ENCODE measurements around the gene HHIP.

The HHIP gene

GRCh38 chr4:144710526-144710912 is 64.6 kb downstream of the HHIP start:
- Mint-ChIP-seq H3K4me3 (no peak overlapping the region), H3K36me3 (ENCODE audit: low read depth) (no peaks in the 10 kb centered on the region), H3K9me3 (no peaks in the 10 kb centered on the region), H3K27ac (no peak overlapping the region), H3K4me1 (ENCODE audit: low read depth) (no peaks in the 10 kb centered on the region), H3K27me3 (no peaks in the 10 kb centered on the region)
- no peak for DNase-seq

- Mint-ChIP-seq H3K27me3 (no peaks in the 10 kb centered on the region), H3K4me1 (ENCODE audit: low read depth) (no peaks in the 10 kb centered on the region), H3K4me3 (no peak overlapping the region), H3K27ac (no peak overlapping the region), H3K9me3 (no peaks in the 10 kb centered on the region), H3K36me3 (ENCODE audit: low read depth) (no peaks in the 10 kb centered on the region)
- no peak for DNase-seq
Measured at GRCh38 chr4:144711700-144712456, 65.9 kb downstream of the HHIP start.

GRCh38 chr4:144712775-144713174 is 66.8 kb downstream of the HHIP start:
- no peaks in the 10 kb centered on the region for H3K4me1 Mint-ChIP-seq (ENCODE audit: low read depth)
- no peak for DNase-seq

GRCh38 chr4:144714166-144714565 is 68.2 kb downstream of the HHIP start:
- H3K36me3 Mint-ChIP-seq (ENCODE audit: low read depth): no peaks in the 10 kb centered on the region
- H3K27me3 Mint-ChIP-seq: no peaks in the 10 kb centered on the region
- no peaks in the 10 kb centered on the region for H3K4me1 Mint-ChIP-seq (ENCODE audit: low read depth)
- H3K4me3 Mint-ChIP-seq: no peak overlapping the region
- no peaks in the 10 kb centered on the region for H3K9me3 Mint-ChIP-seq
- H3K27ac Mint-ChIP-seq: no peak overlapping the region
- DNase-seq: no peak

More at GRCh38 chr4:144712775-144713174, 66.8 kb downstream of the HHIP start:
- Mint-ChIP-seq H3K36me3 (ENCODE audit: low read depth) (no peaks in the 10 kb centered on the region), H3K27ac (no peak overlapping the region), H3K4me3 (no peak overlapping the region), H3K9me3 (no peaks in the 10 kb centered on the region), H3K27me3 (no peaks in the 10 kb centered on the region)

GRCh38 chr4:144715230-144715629 is 69.3 kb downstream of the HHIP start:
- Mint-ChIP-seq H3K36me3 (ENCODE audit: low read depth) (no peaks in the 10 kb centered on the region), H3K9me3 (no peaks in the 10 kb centered on the region), H3K4me3 (no peak overlapping the region), H3K27me3 (no peaks in the 10 kb centered on the region), H3K27ac (no peak overlapping the region), H3K4me1 (ENCODE audit: low read depth) (no peaks in the 10 kb centered on the region)
- DNase-seq: no peak

GRCh38 chr4:144716778-144717177 is 70.8 kb downstream of the HHIP start:
- Mint-ChIP-seq H3K4me1 (ENCODE audit: low read depth) (no peaks in the 10 kb centered on the region), H3K27me3 (no peaks in the 10 kb centered on the region), H3K4me3 (no peak overlapping the region), H3K36me3 (ENCODE audit: low read depth) (no peaks in the 10 kb centered on the region), H3K9me3 (no peaks in the 10 kb centered on the region), H3K27ac (no peak overlapping the region)
- no peak for DNase-seq

- Mint-ChIP-seq H3K4me3 (no peak overlapping the region), H3K27ac (no peak overlapping the region), H3K9me3 (no peaks in the 10 kb centered on the region), H3K36me3 (ENCODE audit: low read depth) (no peaks in the 10 kb centered on the region), H3K27me3 (no peaks in the 10 kb centered on the region), H3K4me1 (ENCODE audit: low read depth) (no peaks in the 10 kb centered on the region)
- no peak for DNase-seq
Measured at GRCh38 chr4:144718958-144719512, 73.1 kb downstream of the HHIP start.

- no peaks in the 10 kb centered on the region for H3K27me3 Mint-ChIP-seq
- H3K4me1 Mint-ChIP-seq (ENCODE audit: low read depth): no peaks in the 10 kb centered on the region
- H3K9me3 Mint-ChIP-seq: no peaks in the 10 kb centered on the region
- H3K4me3 Mint-ChIP-seq: no peak overlapping the region
- no peaks in the 10 kb centered on the region for H3K36me3 Mint-ChIP-seq (ENCODE audit: low read depth)
- H3K27ac Mint-ChIP-seq: no peak overlapping the region
- DNase-seq: no peak
Measured at GRCh38 chr4:144720491-144720890, 74.5 kb downstream of the HHIP start.

GRCh38 chr4:144721994-144722393 is 76.0 kb downstream of the HHIP start:
- Mint-ChIP-seq H3K36me3 (ENCODE audit: low read depth) (no peaks in the 10 kb centered on the region), H3K4me3 (no peak overlapping the region), H3K9me3 (no peaks in the 10 kb centered on the region), H3K4me1 (ENCODE audit: low read depth) (no peaks in the 10 kb centered on the region), H3K27ac (no peak overlapping the region), H3K27me3 (no peaks in the 10 kb centered on the region)
- no peak for DNase-seq

GRCh38 chr4:144723471-144723870 is 77.5 kb downstream of the HHIP start:
- no peak overlapping the region for H3K27ac Mint-ChIP-seq
- H3K4me3 Mint-ChIP-seq: no peak overlapping the region
- DNase-seq: no peak
- H3K27me3 Mint-ChIP-seq: no peaks in the 10 kb centered on the region
- no peaks in the 10 kb centered on the region for H3K4me1 Mint-ChIP-seq (ENCODE audit: low read depth)
- no peaks in the 10 kb centered on the region for H3K36me3 Mint-ChIP-seq (ENCODE audit: low read depth)
- no peaks in the 10 kb centered on the region for H3K9me3 Mint-ChIP-seq

- H3K27me3 Mint-ChIP-seq: no peaks in the 10 kb centered on the region
- no peak for DNase-seq
- H3K36me3 Mint-ChIP-seq (ENCODE audit: low read depth): no peaks in the 10 kb centered on the region
- H3K4me3 Mint-ChIP-seq: no peak overlapping the region
- H3K4me1 Mint-ChIP-seq (ENCODE audit: low read depth): no peaks in the 10 kb centered on the region
- no peak overlapping the region for H3K27ac Mint-ChIP-seq
- H3K9me3 Mint-ChIP-seq: no peaks in the 10 kb centered on the region
Measured at GRCh38 chr4:144729175-144729574, 83.2 kb downstream of the HHIP start.

- Mint-ChIP-seq H3K4me1 (ENCODE audit: low read depth) (no peaks in the 10 kb centered on the region), H3K36me3 (ENCODE audit: low read depth) (no peaks in the 10 kb centered on the region), H3K27me3 (no peaks in the 10 kb centered on the region), H3K9me3 (no peaks in the 10 kb centered on the region), H3K27ac (no peak overlapping the region), H3K4me3 (no peak overlapping the region)
- no peak for DNase-seq
Measured at GRCh38 chr4:144732584-144733428, 86.8 kb downstream of the HHIP start.

- no peak for DNase-seq
- no peaks in the 10 kb centered on the region for H3K27me3 Mint-ChIP-seq
- no peaks in the 10 kb centered on the region for H3K36me3 Mint-ChIP-seq (ENCODE audit: low read depth)
- H3K9me3 Mint-ChIP-seq: no peaks in the 10 kb centered on the region
- no peaks in the 10 kb centered on the region for H3K4me1 Mint-ChIP-seq (ENCODE audit: low read depth)
- no peak overlapping the region for H3K4me3 Mint-ChIP-seq
- H3K27ac Mint-ChIP-seq: no peak overlapping the region
Measured at GRCh38 chr4:144733566-144733965, 87.6 kb downstream of the HHIP start.

- DNase-seq: no peak
- no peaks in the 10 kb centered on the region for H3K27me3 Mint-ChIP-seq
- H3K27ac Mint-ChIP-seq: no peak overlapping the region
- H3K4me3 Mint-ChIP-seq: no peak overlapping the region
- no peaks in the 10 kb centered on the region for H3K4me1 Mint-ChIP-seq (ENCODE audit: low read depth)
- no peaks in the 10 kb centered on the region for H3K36me3 Mint-ChIP-seq (ENCODE audit: low read depth)
- no peaks in the 10 kb centered on the region for H3K9me3 Mint-ChIP-seq
Measured at GRCh38 chr4:144734522-144734921, 88.6 kb downstream of the HHIP start.

- H3K4me3 Mint-ChIP-seq: no peak overlapping the region
- no peaks in the 10 kb centered on the region for H3K4me1 Mint-ChIP-seq (ENCODE audit: low read depth)
- H3K9me3 Mint-ChIP-seq: no peaks in the 10 kb centered on the region
- H3K27ac Mint-ChIP-seq: no peak overlapping the region
- no peak for DNase-seq
- no peaks in the 10 kb centered on the region for H3K27me3 Mint-ChIP-seq
- H3K36me3 Mint-ChIP-seq (ENCODE audit: low read depth): no peaks in the 10 kb centered on the region
Measured at GRCh38 chr4:144738649-144739048, 92.7 kb downstream of the HHIP start.
